ENCODE measurements around the gene SLC31A1.

DNA sequence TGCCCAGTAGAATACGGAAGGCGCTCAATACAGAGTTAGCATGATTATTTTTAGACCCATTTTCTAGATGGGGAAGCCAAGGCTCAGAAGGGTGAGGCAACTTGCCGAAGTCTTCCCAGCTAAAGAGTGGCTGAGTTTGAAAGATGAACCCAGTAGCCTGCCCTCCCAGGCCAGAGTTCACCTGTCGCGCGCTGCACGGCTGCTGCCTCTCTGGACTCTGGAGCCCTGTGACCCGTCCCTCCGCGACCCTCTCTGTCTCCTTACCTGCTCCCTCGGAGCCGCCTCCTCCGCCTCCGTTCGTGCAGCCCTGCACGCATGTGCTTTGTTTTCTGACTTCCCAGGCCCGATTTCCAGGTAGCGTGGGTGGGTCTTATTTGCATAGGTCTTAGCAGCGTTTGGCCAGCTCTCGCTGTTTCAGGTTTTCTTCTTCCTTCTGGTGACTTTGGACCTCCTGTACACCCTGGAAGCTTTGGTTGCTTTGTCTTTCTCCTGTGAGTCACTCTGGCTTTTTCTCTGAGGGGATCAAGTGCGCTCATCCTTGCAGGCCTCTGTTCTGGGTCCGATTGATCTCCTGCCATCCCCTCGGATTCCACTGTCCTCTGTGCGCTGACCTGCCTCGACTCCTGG, 81.6 kb downstream of the SLC31A1 start, which contains the start of gene RNF183:
- TF ChIP-seq, protein P1, sequence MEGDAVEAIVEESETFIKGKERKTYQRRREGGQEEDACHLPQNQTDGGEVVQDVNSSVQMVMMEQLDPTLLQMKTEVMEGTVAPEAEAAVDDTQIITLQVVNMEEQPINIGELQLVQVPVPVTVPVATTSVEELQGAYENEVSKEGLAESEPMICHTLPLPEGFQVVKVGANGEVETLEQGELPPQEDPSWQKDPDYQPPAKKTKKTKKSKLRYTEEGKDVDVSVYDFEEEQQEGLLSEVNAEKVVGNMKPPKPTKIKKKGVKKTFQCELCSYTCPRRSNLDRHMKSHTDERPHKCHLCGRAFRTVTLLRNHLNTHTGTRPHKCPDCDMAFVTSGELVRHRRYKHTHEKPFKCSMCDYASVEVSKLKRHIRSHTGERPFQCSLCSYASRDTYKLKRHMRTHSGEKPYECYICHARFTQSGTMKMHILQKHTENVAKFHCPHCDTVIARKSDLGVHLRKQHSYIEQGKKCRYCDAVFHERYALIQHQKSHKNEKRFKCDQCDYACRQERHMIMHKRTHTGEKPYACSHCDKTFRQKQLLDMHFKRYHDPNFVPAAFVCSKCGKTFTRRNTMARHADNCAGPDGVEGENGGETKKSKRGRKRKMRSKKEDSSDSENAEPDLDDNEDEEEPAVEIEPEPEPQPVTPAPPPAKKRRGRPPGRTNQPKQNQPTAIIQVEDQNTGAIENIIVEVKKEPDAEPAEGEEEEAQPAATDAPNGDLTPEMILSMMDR (optimal IDR thresholded peaks at IDR 0.05 in 1 of 3, IDR thresholded peaks at IDR 0.05 in 1 of 3, conservative IDR thresholded peaks at IDR 0.05 in 1 of 3; ENCODE audit: extremely low read depth in 1 of 3, insufficient read depth in 2 of 3, low read length in 3 of 3), result no peak
- TF ChIP-seq EZH2 (IDR thresholded peaks at IDR 0.05; ENCODE audit: low read length), result no peak

Data from keratinocyte (primary cell).